Skeletal muscle satellite cell (primary cell): ENCODE data around the gene IPO13.

Experiments
- H3K27me3 ChIP-seq: 2 replicates; pipeline ENCODE4 v1.7.0; 2013; ENCODE audit warnings: low read length; ENCODE audit not compliant: control insufficient read depth, insufficient read depth
- H3K36me3 ChIP-seq: 2 replicates; pipeline ENCODE4 v1.7.0; 2013; ENCODE audit warnings: mild to moderate bottlenecking, control low read depth, low read length; ENCODE audit not compliant: insufficient read depth
- H3K4me1 ChIP-seq: 2 replicates; pipeline ENCODE4 v1.7.0; 2013; ENCODE audit warnings: low read length; ENCODE audit not compliant: control insufficient read depth, insufficient read depth
- H3K4me2 ChIP-seq: 2 replicates; pipeline ENCODE4 v1.7.0; 2013; ENCODE audit warnings: mild to moderate bottlenecking, low read length
- H3K4me3 ChIP-seq: 2 replicates; pipeline ENCODE4 v1.7.0; 2013; ENCODE audit warnings: low read length
- H3K9ac ChIP-seq: 2 replicates; pipeline ENCODE4 v1.7.0; 2013; ENCODE audit warnings: mild to moderate bottlenecking, low read depth, low read length, moderate library complexity
- H3K9me3 ChIP-seq: replicated peaks from 2 replicates; pipeline ENCODE4 v1.7.0; 2013; ENCODE audit warnings: mild to moderate bottlenecking, control low read depth, low read length

The IPO13 gene

GRCh38 chr1:43954036-43954435 is 7.3 kb downstream of the IPO13 start:
- H3K4me1 ChIP-seq, result peaks cover under 1% of the 10 kb centered on the region
- no peak overlapping the region for H3K9ac ChIP-seq
- H3K9me3 ChIP-seq, result no peaks in the 10 kb centered on the region
- no peak overlapping the region for H3K4me2 ChIP-seq
- H3K27me3 ChIP-seq, result no peaks in the 10 kb centered on the region
- no peak overlapping the region for H3K4me3 ChIP-seq
- H3K36me3 ChIP-seq, result peaks cover 31% of the 10 kb centered on the region

- no peaks in the 10 kb centered on the region for H3K27me3 ChIP-seq
- H3K36me3 ChIP-seq, result peaks cover 35% of the 10 kb centered on the region
- H3K4me1 ChIP-seq, result no peaks in the 10 kb centered on the region
- H3K4me3 ChIP-seq, result no peak overlapping the region
- no peak overlapping the region for H3K4me2 ChIP-seq
- H3K9ac ChIP-seq, result no peak overlapping the region
- H3K9me3 ChIP-seq, result no peaks in the 10 kb centered on the region
Measured at GRCh38 chr1:43956234-43956633, 9.5 kb downstream of the IPO13 start.

- Histone ChIP-seq H3K4me2 (no peak overlapping the region), H3K4me3 (no peak overlapping the region), H3K27me3 (no peaks in the 10 kb centered on the region), H3K9me3 (no peaks in the 10 kb centered on the region), H3K4me1 (no peaks in the 10 kb centered on the region), H3K36me3 (peaks cover 42% of the 10 kb centered on the region), H3K9ac (no peak overlapping the region)
Measured at GRCh38 chr1:43957407-43958040, 10.8 kb downstream of the IPO13 start.

GRCh38 chr1:43958351-43959255 is 11.9 kb downstream of the IPO13 start:
- H3K4me1 ChIP-seq, result no peaks in the 10 kb centered on the region
- no peak overlapping the region for H3K9ac ChIP-seq
- peaks cover 51% of the 10 kb centered on the region for H3K36me3 ChIP-seq
- no peak overlapping the region for H3K4me3 ChIP-seq
- no peaks in the 10 kb centered on the region for H3K27me3 ChIP-seq
- no peak overlapping the region for H3K4me2 ChIP-seq
- no peaks in the 10 kb centered on the region for H3K9me3 ChIP-seq

GRCh38 chr1:43960798-43961197 is 14.0 kb downstream of the IPO13 start:
- Histone ChIP-seq H3K36me3 (peaks cover 62% of the 10 kb centered on the region), H3K4me2 (no peak overlapping the region), H3K4me1 (no peaks in the 10 kb centered on the region), H3K9me3 (no peaks in the 10 kb centered on the region), H3K27me3 (no peaks in the 10 kb centered on the region), H3K9ac (no peak overlapping the region), H3K4me3 (no peak overlapping the region)

- no peaks in the 10 kb centered on the region for H3K4me1 ChIP-seq
- no peak overlapping the region for H3K4me3 ChIP-seq
- H3K36me3 ChIP-seq, result peaks cover 62% of the 10 kb centered on the region
- no peak overlapping the region for H3K4me2 ChIP-seq
- H3K27me3 ChIP-seq, result no peaks in the 10 kb centered on the region
- H3K9me3 ChIP-seq, result no peaks in the 10 kb centered on the region
- H3K9ac ChIP-seq, result no peak overlapping the region
Measured at GRCh38 chr1:43961692-43962091, 14.9 kb downstream of the IPO13 start.

GRCh38 chr1:43962324-43962723 is 15.6 kb downstream of the IPO13 start:
- Histone ChIP-seq H3K4me1 (no peaks in the 10 kb centered on the region), H3K27me3 (no peaks in the 10 kb centered on the region), H3K36me3 (peaks cover 55% of the 10 kb centered on the region), H3K4me2 (no peak overlapping the region), H3K9me3 (no peaks in the 10 kb centered on the region), H3K4me3 (no peak overlapping the region), H3K9ac (no peak overlapping the region)

- Histone ChIP-seq H3K4me1 (no peaks in the 10 kb centered on the region), H3K36me3 (peaks cover 53% of the 10 kb centered on the region), H3K9ac (no peak overlapping the region), H3K4me2 (no peak overlapping the region), H3K27me3 (no peaks in the 10 kb centered on the region), H3K9me3 (no peaks in the 10 kb centered on the region), H3K4me3 (no peak overlapping the region)
Measured at GRCh38 chr1:43963006-43963405, 16.3 kb downstream of the IPO13 start.

- H3K27me3 ChIP-seq, result no peaks in the 10 kb centered on the region
- peaks cover 47% of the 10 kb centered on the region for H3K36me3 ChIP-seq
- no peak overlapping the region for H3K4me3 ChIP-seq
- H3K4me2 ChIP-seq, result no peak overlapping the region
- H3K9me3 ChIP-seq, result no peaks in the 10 kb centered on the region
- no peaks in the 10 kb centered on the region for H3K4me1 ChIP-seq
- H3K9ac ChIP-seq, result no peak overlapping the region
Measured at GRCh38 chr1:43963890-43964289, 17.1 kb downstream of the IPO13 start.

- Histone ChIP-seq H3K4me3 (no peak overlapping the region), H3K27me3 (no peaks in the 10 kb centered on the region), H3K4me2 (no peak overlapping the region), H3K9me3 (no peaks in the 10 kb centered on the region), H3K9ac (no peak overlapping the region), H3K36me3 (peaks cover 36% of the 10 kb centered on the region), H3K4me1 (no peaks in the 10 kb centered on the region)
Measured at GRCh38 chr1:43965316-43965715, 18.6 kb downstream of the IPO13 start.

GRCh38 chr1:43968348-43968948 is 21.7 kb downstream of the IPO13 start:
- H3K27me3 ChIP-seq, result no peaks in the 10 kb centered on the region
- H3K9me3 ChIP-seq, result no peaks in the 10 kb centered on the region
- H3K4me3 ChIP-seq, result no peak overlapping the region
- H3K4me1 ChIP-seq, result peaks cover 6% of the 10 kb centered on the region
- H3K9ac ChIP-seq, result no peak overlapping the region
- no peak overlapping the region for H3K4me2 ChIP-seq
- peaks cover 31% of the 10 kb centered on the region for H3K36me3 ChIP-seq
